Aorta (tissue), 5 donors: ENCODE results near the gene MTOR. TPM values are rescaled to one million over a fixed set of nuclear protein-coding genes. Genes with fewer than 3 reads are reported as not detected.
"Not testable (repeated sequence)": the region's sequence is repeated elsewhere in the genome, so short reads cannot be mapped to it uniquely, and the experiment has no call there.

Experiments used
- ATAC-seq: fragments of 200-7000 bp; cut with Tn5 transposase; one replicate; pipeline ENCODE4 v1.9.1; 2022; ENCODE audit warnings: moderate library complexity; ENCODE audit not compliant: low FRiP score
- DNase-seq, 2 donors: peaks; one replicate each; pipeline ENCODE4 v3.0.0-alpha.2; 2020
- H3K27ac ChIP-seq, 2 donors: one replicate each; pipeline ENCODE4 v1.5.1; 2013; ENCODE audit warnings: low read length in 2 of 2, mild to moderate bottlenecking in 2 of 2, moderate library complexity in 2 of 2, control low read depth in 1 of 2, inconsistent platforms in 1 of 2, low read depth in 1 of 2
- H3K27me3 ChIP-seq, 2 donors: one replicate each; pipeline ENCODE4 v1.6.1; 2013; ENCODE audit warnings: control low read depth in 1 of 2, low read length in 1 of 2, mild to moderate bottlenecking in 1 of 2, moderate library complexity in 1 of 2; ENCODE audit not compliant: insufficient read depth in 2 of 2, control insufficient read depth in 1 of 2
- H3K36me3 ChIP-seq, 2 donors: one replicate each; pipeline ENCODE4 v1.6.1; 2013; ENCODE audit warnings: control low read depth in 1 of 2, low read length in 1 of 2, mild to moderate bottlenecking in 1 of 2; ENCODE audit not compliant: insufficient read depth in 2 of 2, control insufficient read depth in 1 of 2
- H3K4me1 ChIP-seq, 2 donors: one replicate each; pipeline ENCODE4 v1.6.1; 2013; ENCODE audit warnings: low read length in 2 of 2, control low read depth in 1 of 2, mild to moderate bottlenecking in 1 of 2, moderate library complexity in 1 of 2; ENCODE audit not compliant: insufficient read depth in 2 of 2, control insufficient read depth in 1 of 2
- H3K4me3 ChIP-seq, 2 donors: one replicate each; pipeline ENCODE4 v1.5.1; 2013; ENCODE audit warnings: low read length in 2 of 2, control low read depth in 1 of 2, mild to moderate bottlenecking in 1 of 2
- H3K9me3 ChIP-seq: one replicate; pipeline ENCODE4 v1.6.1; 2013; ENCODE audit warnings: mild to moderate bottlenecking, low read length; ENCODE audit not compliant: control insufficient read depth
- WGBS, 2 donors: extraction: QIAGEN DNeasy Blood & Tissue Kit; methylation state at CpG; one replicate each; pipeline ENCODE4 v1.1.7; 2013; 5-methylcytosine and 5-hydroxymethylcytosine counted together
- intact Hi-C, 2 donors: fragments of 100-400 bp; cut with DNase I; formaldehyde crosslinking; loops; one replicate each; pipeline versions ENCODE4 v1.14.2 to v1.15.0; 2022
- long read RNA-seq, 2 donors: library from polyadenylated mRNA; unstranded; transcript quantifications; one replicate each; pipeline ENCODE4 v2.0.0, GENCODE V29; 2020 to 2021
- polyA plus RNA-seq, 2 donors: library from polyadenylated mRNA; stranded (reverse); fragments of 200-250 nt; gene quantifications; one replicate each; pipeline ENCODE4 v1.2.3, GENCODE V29; 2013
- total RNA-seq, 2 donors: library from RNA; stranded (reverse); fragmentation: NEBNext Ultra II Directional; extraction: Animal tissue kit (Norgen Biotek cat#: 25700); gene quantifications; one replicate each; pipeline ENCODE4 v1.2.1, GENCODE V29; 2021
- donor health status: healthy with polysubstance abuse.
- donor health status: Bipolar disorder and iron deficiency.
- donor health status: DM: no; HTN: no; CAD: no.
- donor health status: DM: no; HTN: no; CAD: no.
- donor health status: DM: yes; HTN: yes; CAD: no.

MTOR gene
- 10 to 100 TPM; 29.8 to 31.8 TPM for total RNA-seq
- polyA plus RNA-seq: 10 to 100 TPM in 1 of 2 donors, 1 to 10 TPM in 1; 7.5 to 15.9 TPM
- long read RNA-seq, donor 1, full-length matches to known transcripts: 1 of 31 reads
- long read RNA-seq, donor 1, partial matches to known transcripts: 22 of 31 reads
- long read RNA-seq, donor 1, other reads (novel, unspliced or antisense): 8 of 31 reads
- long read RNA-seq, donor 2, partial matches to known transcripts: 10 of 18 reads
- long read RNA-seq, donor 2, other reads (novel, unspliced or antisense): 7 of 18 reads

DNA sequence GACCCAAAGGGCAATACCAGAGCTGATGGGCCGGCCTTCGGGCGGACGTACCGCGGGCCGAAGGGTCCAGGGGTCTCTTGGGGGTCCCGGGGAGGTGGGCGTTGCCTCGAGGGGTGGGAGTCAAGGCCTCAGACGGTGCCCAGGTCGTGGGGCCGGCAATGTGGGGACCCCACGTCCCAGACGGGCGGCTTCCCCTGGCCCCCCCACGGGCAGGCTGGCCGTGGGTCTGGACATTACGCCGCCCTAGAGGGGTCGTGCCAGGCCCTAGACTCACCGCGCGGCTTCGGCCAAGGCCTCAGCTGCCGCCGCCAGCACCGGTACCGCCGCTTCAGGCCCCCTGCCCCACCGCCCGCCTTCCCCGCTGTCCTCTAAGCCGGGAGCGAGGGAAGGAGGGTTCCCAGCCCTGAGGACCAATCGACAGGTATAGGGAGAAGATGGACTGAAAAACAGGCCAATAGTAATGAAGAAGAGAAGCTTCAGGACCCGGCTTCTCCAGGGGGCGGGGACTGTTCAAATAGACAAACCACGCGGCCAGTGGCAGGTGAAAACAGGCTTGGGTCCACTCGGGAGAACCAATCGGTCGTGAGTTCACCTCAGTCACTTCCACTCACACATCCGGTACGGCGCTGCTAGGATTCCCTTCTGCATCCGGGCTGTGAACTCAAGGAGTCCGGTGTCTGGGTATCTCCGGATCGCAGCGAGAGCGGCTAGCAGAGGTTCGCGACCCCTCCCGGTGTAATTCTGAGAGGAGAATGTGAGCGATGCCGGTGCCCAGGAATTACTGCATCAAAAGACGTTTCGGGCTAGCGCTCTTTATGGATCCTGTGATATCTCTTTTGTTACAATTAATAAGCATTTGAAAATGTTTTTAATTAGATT lies at the start of gene MTOR:
MTOR (minus strand) TSS at position 381 of the 879 bp plus-strand sequence. CDS start 3,142 bp downstream, outside the sequence.
- H3K4me3 ChIP-seq: peak within 1 kb of the TSS; percentile 83 to 92
- intact Hi-C loops: no loop called here
- no peaks in the 10 kb centered on the region for H3K4me1 ChIP-seq
- 0% methylated on average over 56 to 60 of the region's 60 CpGs for WGBS, 2 donors
- peaks cover 0 to 4% of the 10 kb centered on the region in 2 donors for H3K36me3 ChIP-seq
- H3K27me3 ChIP-seq: no peaks in the 10 kb centered on the region
- DNase-seq (peak; percentile 98 to 99), ATAC-seq (peak; percentile 99)
- no peak within 1 kb of the TSS for H3K27ac ChIP-seq
- no peaks in the 10 kb centered on the region for H3K9me3 ChIP-seq

DNA sequence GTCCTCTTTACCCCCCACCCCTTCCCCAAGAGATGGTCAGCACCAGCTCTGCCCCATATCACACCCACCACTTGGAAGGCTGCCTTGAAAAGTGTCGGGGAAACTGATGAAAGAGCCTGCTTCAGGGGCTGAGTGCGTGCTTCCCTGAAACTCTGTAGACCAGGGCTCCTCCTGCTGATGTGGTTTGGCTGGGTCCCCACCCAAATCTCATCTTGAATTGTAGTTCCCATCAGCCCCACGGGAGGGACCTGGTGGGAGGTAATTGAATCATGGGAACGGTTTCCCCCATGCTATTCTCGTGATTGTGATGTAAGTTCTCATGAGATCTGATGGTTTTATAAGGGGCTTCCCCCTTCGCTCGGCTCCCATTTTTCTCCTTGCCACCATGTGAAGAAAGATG lies 47.0 kb upstream of the MTOR start:
- intact Hi-C loops: no loop called here
- Histone ChIP-seq H3K27me3 (no peaks in the 10 kb centered on the region), H3K9me3 (no peaks in the 10 kb centered on the region), H3K27ac (no peak overlapping the region), H3K4me3 (no peak overlapping the region), H3K4me1 (no peaks in the 10 kb centered on the region), H3K36me3 (no peaks in the 10 kb centered on the region)
- WGBS, 2 donors: 86 to 88% methylated on average over 7 of the region's 7 CpGs
- no peak for DNase-seq
- ATAC-seq: no peak

DNA sequence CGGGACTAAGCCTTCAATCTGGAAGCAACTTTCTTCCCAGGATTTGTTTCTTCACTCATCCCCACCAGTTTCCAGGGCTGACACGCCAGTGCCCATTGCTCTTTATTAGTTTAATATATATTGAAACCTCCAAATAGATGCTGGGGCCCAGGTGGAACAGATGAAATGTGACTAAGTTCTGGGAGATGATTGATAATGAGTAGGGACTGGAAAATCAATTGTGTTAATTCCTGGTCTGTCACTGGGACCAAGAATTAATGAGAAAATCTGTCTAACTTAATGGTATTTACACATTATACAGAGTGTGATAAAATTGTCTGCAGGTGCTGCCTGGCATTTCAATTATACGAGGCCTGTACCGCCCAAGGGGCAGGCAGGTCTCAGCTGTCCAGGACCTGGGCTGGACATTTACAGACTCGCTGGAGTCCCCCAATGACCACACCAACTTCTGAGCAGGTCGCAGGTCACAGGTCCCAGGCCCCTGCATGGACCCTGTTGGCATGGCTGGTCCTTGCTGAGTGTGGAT lies 46.4 kb upstream of the MTOR start:
- DNase-seq (no peak), ATAC-seq (no peak)
- H3K36me3 ChIP-seq: no peaks in the 10 kb centered on the region
- no peaks in the 10 kb centered on the region for H3K4me1 ChIP-seq
- no peak overlapping the region for H3K27ac ChIP-seq
- H3K9me3 ChIP-seq: no peaks in the 10 kb centered on the region
- intact Hi-C loops: no loop called here
- no peaks in the 10 kb centered on the region for H3K27me3 ChIP-seq
- 89 to 90% methylated on average over 6 of the region's 6 CpGs for WGBS, 2 donors
- H3K4me3 ChIP-seq: no peak overlapping the region

DNA sequence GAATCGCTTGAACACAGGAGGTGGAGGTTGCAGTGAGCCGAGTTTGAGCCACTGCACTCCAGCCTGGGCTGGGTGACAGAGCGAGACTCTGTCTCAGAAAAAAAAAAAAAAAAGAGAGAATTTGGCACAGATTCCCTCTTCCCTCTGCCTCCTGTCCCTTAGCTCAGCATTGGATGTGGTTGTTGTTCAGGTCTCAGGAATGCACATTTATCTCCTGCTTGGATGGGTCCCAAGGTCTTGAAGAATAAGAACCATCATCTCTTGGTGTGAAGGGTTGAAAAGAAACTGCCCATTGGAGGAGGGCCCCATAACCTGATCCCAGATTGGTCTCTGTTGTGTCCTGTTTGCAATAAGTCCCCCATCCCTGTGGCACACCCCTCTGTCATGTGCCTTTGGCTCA lies 45.5 kb upstream of the MTOR start:
- Histone ChIP-seq H3K27ac (no peak overlapping the region), H3K4me1 (no peaks in the 10 kb centered on the region), H3K9me3 (no peaks in the 10 kb centered on the region), H3K27me3 (no peaks in the 10 kb centered on the region), H3K4me3 (no peak overlapping the region), H3K36me3 (no peaks in the 10 kb centered on the region)
- intact Hi-C loops: no loop called here
- no peak for DNase-seq
- no peak for ATAC-seq
- WGBS, 2 donors: 61 to 74% methylated on average over 3 of the region's 3 CpGs

DNA sequence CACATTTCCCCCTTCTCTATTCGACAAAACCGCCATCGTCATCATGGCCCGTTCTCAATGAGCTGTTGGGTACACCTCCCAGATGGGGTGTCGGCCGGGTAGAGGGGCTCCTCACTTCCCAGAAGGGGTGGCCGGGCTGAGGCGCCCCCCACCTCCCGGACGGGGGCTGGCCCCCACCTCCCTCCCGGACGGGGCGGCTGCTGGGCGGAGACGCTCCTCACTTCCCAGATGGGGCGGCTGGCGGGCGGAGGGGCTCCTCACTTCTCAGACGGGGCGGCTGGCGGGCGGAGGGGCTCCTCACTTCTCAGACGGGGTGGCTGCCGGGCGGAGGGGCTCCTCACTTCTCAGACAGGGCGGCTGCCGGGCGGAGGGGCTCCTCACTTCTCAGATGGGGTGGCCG lies 43.2 kb upstream of the MTOR start:
- WGBS, 2 donors: 89 to 92% methylated on average over 27 to 29 of the region's 29 CpGs
- intact Hi-C loops, H3K36me3 ChIP-seq, H3K4me1 ChIP-seq, H3K27me3 ChIP-seq, H3K27ac ChIP-seq, ATAC-seq, H3K4me3 ChIP-seq, H3K9me3 ChIP-seq, DNase-seq: not testable (repeated sequence)

DNA sequence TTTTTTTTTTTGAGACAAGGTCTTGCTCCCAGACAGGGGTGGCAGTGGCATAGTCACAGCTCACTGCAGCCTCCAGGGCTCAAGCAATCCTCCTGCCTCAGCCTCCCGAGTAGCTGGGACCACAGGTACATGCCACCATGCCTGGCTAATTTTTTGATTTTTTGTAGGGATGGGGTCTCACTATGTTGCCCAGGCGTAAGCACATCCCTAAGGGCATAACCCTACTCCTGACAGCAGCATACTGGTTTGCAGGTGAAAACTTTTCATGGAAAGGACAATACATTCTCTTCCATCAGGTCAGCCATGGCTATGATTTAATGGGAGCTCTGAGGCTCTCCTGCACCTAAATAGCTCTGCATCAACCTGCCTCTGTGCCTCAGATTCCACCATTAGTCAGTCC lies 40.0 kb upstream of the MTOR start:
- H3K4me3 ChIP-seq: no peak overlapping the region

DNA sequence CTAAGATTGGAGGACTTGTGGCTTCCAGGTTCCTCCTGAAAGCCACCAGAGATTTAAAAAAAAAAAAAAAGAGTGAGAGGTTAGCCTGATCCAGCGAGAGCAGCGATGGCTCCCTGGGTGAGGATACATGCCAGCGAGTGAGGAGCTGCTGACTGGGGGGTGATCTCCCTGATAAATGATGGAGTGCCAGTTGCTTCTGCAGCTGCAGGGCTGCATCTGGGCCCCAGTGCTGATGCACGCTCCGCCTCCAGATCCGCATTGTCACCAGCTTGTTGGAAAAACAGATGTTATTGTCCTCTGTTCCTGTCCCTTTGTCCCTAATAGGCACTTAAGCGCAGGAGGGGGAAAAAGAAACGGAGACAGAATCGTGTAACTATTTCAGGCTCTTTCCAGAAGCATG lies 39.2 kb upstream of the MTOR start:
- ATAC-seq: no peak
- intact Hi-C loops: no loop called here
- Histone ChIP-seq H3K27me3 (no peaks in the 10 kb centered on the region), H3K9me3 (no peaks in the 10 kb centered on the region), H3K4me1 (no peaks in the 10 kb centered on the region), H3K36me3 (no peaks in the 10 kb centered on the region), H3K27ac (no peak overlapping the region), H3K4me3 (no peak overlapping the region)
- no peak for DNase-seq
- WGBS, 2 donors: 57 to 58% methylated on average over 9 of the region's 9 CpGs

More for the DNA sequence above, 40.0 kb upstream of the MTOR start:
- DNase-seq (no peak), ATAC-seq (no peak)
- Histone ChIP-seq H3K36me3 (no peaks in the 10 kb centered on the region), H3K27ac (no peak overlapping the region), H3K27me3 (no peaks in the 10 kb centered on the region), H3K4me1 (no peaks in the 10 kb centered on the region), H3K9me3 (no peaks in the 10 kb centered on the region)
- intact Hi-C loops: no loop called here
- WGBS, 2 donors: 90 to 93% methylated on average over 2 of the region's 2 CpGs

DNA sequence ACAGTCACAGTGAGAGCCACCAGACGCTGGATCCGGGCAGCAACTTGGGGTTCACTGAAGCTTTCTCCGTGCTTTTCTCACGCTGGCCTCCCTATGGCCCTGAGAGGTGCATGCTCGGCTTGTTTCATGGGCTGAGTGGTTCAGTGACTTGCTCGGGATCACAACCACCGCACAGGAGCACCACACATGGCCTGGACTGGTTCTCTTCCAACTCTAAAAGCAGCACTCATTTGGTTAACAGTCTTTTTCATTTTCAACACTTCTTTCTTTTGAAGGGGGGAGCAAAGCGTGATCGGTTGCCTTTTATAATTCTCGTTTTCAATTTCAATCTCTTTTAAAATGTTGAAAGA lies 36.8 kb upstream of the MTOR start:
- Histone ChIP-seq H3K27me3 (no peaks in the 10 kb centered on the region), H3K9me3 (no peaks in the 10 kb centered on the region), H3K4me1 (no peaks in the 10 kb centered on the region), H3K27ac (no peak overlapping the region), H3K36me3 (peaks cover 0 to 2% of the 10 kb centered on the region in 2 donors), H3K4me3 (no peak overlapping the region)
- intact Hi-C loops: no loop called here
- DNase-seq (no peak), ATAC-seq (no peak)
- 66 to 72% methylated on average over 10 of the region's 10 CpGs for WGBS, 2 donors
